Right lobe of liver (tissue), 4 donors: Measurements from ENCODE around the gene BDH1.

Experiments used
- POLR2A ChIP-seq: fragments of 450-650 bp; IDR thresholded peaks from one replicate; pipeline ENCODE4 v1.6.1; 2017; ENCODE audit warnings: antibody characterized with exemption, mild to moderate bottlenecking
- TF ChIP-seq, protein P1 (sequence below), 4 donors: fragments of 200-600 bp in 3 of 4; fragments of 450-650 bp in 1 of 4; IDR thresholded peaks; one replicate each; pipeline versions ENCODE4 v1.5.1 to v1.8.0; 2016 to 2022; ENCODE audit warnings: antibody characterized with exemption in 4 of 4, mild to moderate bottlenecking in 2 of 4
- donor health status: DM: no; HTN: no; CAD: no.
- donor health status: DM: no; HTN: no; CAD: no.
- donor health status: DM: no; HTN: yes; CAD: no.

DNA sequence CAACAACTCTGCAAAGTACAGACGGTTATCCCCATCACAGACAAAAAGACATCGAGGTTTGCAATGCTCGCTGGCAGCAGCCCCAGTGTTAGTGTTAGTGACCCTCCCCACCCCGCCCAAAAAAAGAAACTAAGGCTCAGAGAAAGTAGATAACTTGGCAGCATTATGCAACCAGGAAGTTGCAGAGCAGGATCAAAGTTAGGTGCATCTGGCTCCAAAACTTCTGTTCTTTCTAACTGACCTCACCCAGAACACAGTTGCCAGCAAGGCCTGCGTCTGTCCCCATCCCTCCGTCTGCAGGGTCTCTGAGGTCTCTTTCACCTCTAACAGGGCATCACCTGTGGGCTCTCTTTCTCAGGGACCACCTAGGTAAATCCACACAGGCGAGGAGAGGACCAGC lies 51.5 kb downstream of the BDH1 start:
- TF ChIP-seq POLR2A, result no peak
- TF ChIP-seq, protein P1, sequence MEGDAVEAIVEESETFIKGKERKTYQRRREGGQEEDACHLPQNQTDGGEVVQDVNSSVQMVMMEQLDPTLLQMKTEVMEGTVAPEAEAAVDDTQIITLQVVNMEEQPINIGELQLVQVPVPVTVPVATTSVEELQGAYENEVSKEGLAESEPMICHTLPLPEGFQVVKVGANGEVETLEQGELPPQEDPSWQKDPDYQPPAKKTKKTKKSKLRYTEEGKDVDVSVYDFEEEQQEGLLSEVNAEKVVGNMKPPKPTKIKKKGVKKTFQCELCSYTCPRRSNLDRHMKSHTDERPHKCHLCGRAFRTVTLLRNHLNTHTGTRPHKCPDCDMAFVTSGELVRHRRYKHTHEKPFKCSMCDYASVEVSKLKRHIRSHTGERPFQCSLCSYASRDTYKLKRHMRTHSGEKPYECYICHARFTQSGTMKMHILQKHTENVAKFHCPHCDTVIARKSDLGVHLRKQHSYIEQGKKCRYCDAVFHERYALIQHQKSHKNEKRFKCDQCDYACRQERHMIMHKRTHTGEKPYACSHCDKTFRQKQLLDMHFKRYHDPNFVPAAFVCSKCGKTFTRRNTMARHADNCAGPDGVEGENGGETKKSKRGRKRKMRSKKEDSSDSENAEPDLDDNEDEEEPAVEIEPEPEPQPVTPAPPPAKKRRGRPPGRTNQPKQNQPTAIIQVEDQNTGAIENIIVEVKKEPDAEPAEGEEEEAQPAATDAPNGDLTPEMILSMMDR (IDR thresholded peaks at IDR 0.05), result no peak
